ENCODE data around the gene RGR. TPM values are rescaled to one million over a fixed set of nuclear protein-coding genes. Genes with fewer than 3 reads are reported as not detected.

RGR gene
- total RNA-seq, 5 donors from 2014 or later (not counting 1 experiment from before 2014, with no cell fraction given), result not detected

- H3K27ac ChIP-seq (ENCODE audit: low read length), result no peak overlapping the region
- WGBS (ENCODE audit: insufficient coverage), result 82% methylated on average over 4 of the region's 6 CpGs
- H3K9me3 ChIP-seq, result no peaks in the 10 kb centered on the region
- ATAC-seq (replicated peaks in 1 of 4) (no peak), DNase-seq (no peak)
- no peak overlapping the region for H3K27ac Mint-ChIP-seq
- H3K36me3 ChIP-seq (ENCODE audit: control insufficient read depth in 2 of 2, extremely low read depth in 1 of 2, insufficient read depth in 1 of 2, low read length in 1 of 2), result no peaks in the 10 kb centered on the region
- ChIA-PET CTCF (no interaction called here), POLR2A (no interaction called here)
- peaks cover 13 to 23% of the 10 kb centered on the region in 2 donors for H3K27me3 Mint-ChIP-seq
- H3K4me3 ChIP-seq (ENCODE audit: control insufficient read depth in 1 of 2, extremely low read depth in 1 of 2, low read length in 1 of 2), result no peak overlapping the region
- H3K9me3 Mint-ChIP-seq, result no peaks in the 10 kb centered on the region
- no peak overlapping the region for H3K4me3 Mint-ChIP-seq
- H3K27me3 ChIP-seq (replicated peaks in 1 of 2; ENCODE audit: control insufficient read depth in 2 of 2, extremely low read depth in 1 of 2, insufficient read depth in 2 of 2, low read length in 1 of 2), result peaks cover 0 to 26% of the 10 kb centered on the region in 2 experiments
- H3K4me1 Mint-ChIP-seq, result no peaks in the 10 kb centered on the region
- H3K4me1 ChIP-seq (ENCODE audit: control insufficient read depth in 1 of 2, extremely low read depth in 1 of 2, insufficient read depth in 2 of 2, low read length in 2 of 2), result no peaks in the 10 kb centered on the region
- H3K36me3 Mint-ChIP-seq, result no peaks in the 10 kb centered on the region
Observed at GRCh38 chr10:84236807-84237198, 8.1 kb upstream of the RGR start.

GRCh38 chr10:84237199-84238051 is 7.4 kb upstream of the RGR start:
- Histone ChIP-seq H3K4me1 (ENCODE audit: control insufficient read depth in 1 of 2, extremely low read depth in 1 of 2, insufficient read depth in 2 of 2, low read length in 2 of 2) (no peaks in the 10 kb centered on the region), H3K27ac (ENCODE audit: low read length) (no peak overlapping the region), H3K27me3 (replicated peaks in 1 of 2; ENCODE audit: control insufficient read depth in 2 of 2, extremely low read depth in 1 of 2, insufficient read depth in 2 of 2, low read length in 1 of 2) (peaks cover 0 to 20% of the 10 kb centered on the region in 2 experiments), H3K9me3 (no peaks in the 10 kb centered on the region), H3K4me3 (ENCODE audit: control insufficient read depth in 1 of 2, extremely low read depth in 1 of 2, low read length in 1 of 2) (no peak overlapping the region), H3K36me3 (ENCODE audit: control insufficient read depth in 2 of 2, extremely low read depth in 1 of 2, insufficient read depth in 1 of 2, low read length in 1 of 2) (no peaks in the 10 kb centered on the region)
- Mint-ChIP-seq H3K27ac (no peak overlapping the region), H3K36me3 (no peaks in the 10 kb centered on the region), H3K4me3 (no peak overlapping the region), H3K27me3 (peaks cover 13 to 23% of the 10 kb centered on the region in 2 donors), H3K4me1 (no peaks in the 10 kb centered on the region), H3K9me3 (no peaks in the 10 kb centered on the region)
- 53% methylated on average over 46 of the region's 52 CpGs for WGBS (ENCODE audit: insufficient coverage)
- ChIA-PET POLR2A (no interaction called here), CTCF (no interaction called here)
- DNase-seq (no peak), ATAC-seq (replicated peaks in 1 of 4) (no peak)

GRCh38 chr10:84238909-84239308 is 5.9 kb upstream of the RGR start:
- ATAC-seq (replicated peaks in 1 of 4) (no peak), DNase-seq (no peak)
- no peak overlapping the region for H3K4me3 ChIP-seq (ENCODE audit: control insufficient read depth in 1 of 2, extremely low read depth in 1 of 2, low read length in 1 of 2)
- CTCF ChIA-PET, result interaction anchor here in 1 of 2 donors (0.6 kb wide), 1 partner anchor 83 kb away, joined by 3 read pairs; no protein-coding TSS in a partner anchor
- POLR2A ChIA-PET, result no interaction called here
- Mint-ChIP-seq H3K4me3 (no peak overlapping the region), H3K9me3 (no peaks in the 10 kb centered on the region), H3K27me3 (peaks cover 13 to 21% of the 10 kb centered on the region in 2 donors), H3K27ac (no peak overlapping the region), H3K4me1 (no peaks in the 10 kb centered on the region), H3K36me3 (no peaks in the 10 kb centered on the region)
- no peak overlapping the region for H3K27ac ChIP-seq (ENCODE audit: low read length)
- no CpG with 5 or more reads among the region's 3 CpGs for WGBS (ENCODE audit: insufficient coverage)
- peaks cover 0 to 14% of the 10 kb centered on the region in 2 experiments for H3K27me3 ChIP-seq (replicated peaks in 1 of 2; ENCODE audit: control insufficient read depth in 2 of 2, extremely low read depth in 1 of 2, insufficient read depth in 2 of 2, low read length in 1 of 2)
- no peaks in the 10 kb centered on the region for H3K4me1 ChIP-seq (ENCODE audit: control insufficient read depth in 1 of 2, extremely low read depth in 1 of 2, insufficient read depth in 2 of 2, low read length in 2 of 2)
- no peaks in the 10 kb centered on the region for H3K9me3 ChIP-seq
- no peaks in the 10 kb centered on the region for H3K36me3 ChIP-seq (ENCODE audit: control insufficient read depth in 2 of 2, extremely low read depth in 1 of 2, insufficient read depth in 1 of 2, low read length in 1 of 2)

- Histone ChIP-seq H3K27ac (ENCODE audit: low read length) (no peak within 1 kb of the TSS), H3K36me3 (ENCODE audit: control insufficient read depth in 2 of 2, extremely low read depth in 1 of 2, insufficient read depth in 1 of 2, low read length in 1 of 2) (no peaks in the 10 kb centered on the region), H3K9me3 (no peaks in the 10 kb centered on the region), H3K27me3 (replicated peaks in 1 of 2; ENCODE audit: control insufficient read depth in 2 of 2, extremely low read depth in 1 of 2, insufficient read depth in 2 of 2, low read length in 1 of 2) (peaks cover 0 to 11% of the 10 kb centered on the region in 2 experiments), H3K4me3 (ENCODE audit: control insufficient read depth in 1 of 2, extremely low read depth in 1 of 2, low read length in 1 of 2) (no peak within 1 kb of the TSS), H3K4me1 (ENCODE audit: control insufficient read depth in 1 of 2, extremely low read depth in 1 of 2, insufficient read depth in 2 of 2, low read length in 2 of 2) (no peaks in the 10 kb centered on the region)
- no peak within 1 kb of the TSS for H3K4me3 Mint-ChIP-seq
- H3K27me3 Mint-ChIP-seq, result peaks cover 8 to 12% of the 10 kb centered on the region in 2 donors
- no peak within 1 kb of the TSS for H3K27ac Mint-ChIP-seq
- H3K36me3 Mint-ChIP-seq, result no peaks in the 10 kb centered on the region
- ATAC-seq (replicated peaks in 1 of 4) (no peak), DNase-seq (no peak)
- CTCF ChIA-PET, result no interaction called here
- 85% methylated on average over 5 of the region's 13 CpGs for WGBS (ENCODE audit: insufficient coverage)
- H3K9me3 Mint-ChIP-seq, result no peaks in the 10 kb centered on the region
- H3K4me1 Mint-ChIP-seq, result no peaks in the 10 kb centered on the region
- POLR2A ChIA-PET, result no interaction called here
Observed at GRCh38 chr10:84241185-84241790, 3.6 kb upstream of the RGR start, which contains the start of gene LRIT1. LRIT1 (minus strand) TSS chr10:84241546; CDS start chr10:84241439, 107 bp downstream.

- WGBS (ENCODE audit: insufficient coverage), result 80% methylated on average over 2 of the region's 3 CpGs
- DNase-seq (no peak), ATAC-seq (replicated peaks in 1 of 4) (no peak)
- H3K27me3 Mint-ChIP-seq, result peaks cover 4 to 7% of the 10 kb centered on the region in 2 donors
- Histone ChIP-seq H3K27ac (ENCODE audit: low read length) (no peak overlapping the region), H3K36me3 (ENCODE audit: control insufficient read depth in 2 of 2, extremely low read depth in 1 of 2, insufficient read depth in 1 of 2, low read length in 1 of 2) (no peaks in the 10 kb centered on the region), H3K9me3 (no peaks in the 10 kb centered on the region), H3K27me3 (replicated peaks in 1 of 2; ENCODE audit: control insufficient read depth in 2 of 2, extremely low read depth in 1 of 2, insufficient read depth in 2 of 2, low read length in 1 of 2) (peaks cover 0 to 12% of the 10 kb centered on the region in 2 experiments), H3K4me3 (ENCODE audit: control insufficient read depth in 1 of 2, extremely low read depth in 1 of 2, low read length in 1 of 2) (no peak overlapping the region), H3K4me1 (ENCODE audit: control insufficient read depth in 1 of 2, extremely low read depth in 1 of 2, insufficient read depth in 2 of 2, low read length in 2 of 2) (no peaks in the 10 kb centered on the region)
- no peaks in the 10 kb centered on the region for H3K36me3 Mint-ChIP-seq
- H3K27ac Mint-ChIP-seq, result no peak overlapping the region
- ChIA-PET CTCF (no interaction called here), POLR2A (no interaction called here)
- H3K4me3 Mint-ChIP-seq, result no peak overlapping the region
- no peaks in the 10 kb centered on the region for H3K9me3 Mint-ChIP-seq
- no peaks in the 10 kb centered on the region for H3K4me1 Mint-ChIP-seq
Observed at GRCh38 chr10:84243759-84244158, 1.1 kb upstream of the RGR start.

GRCh38 chr10:84247496-84247895 is 2.6 kb downstream of the RGR start:
- no peak for DNase-seq
- no peak for ATAC-seq (replicated peaks in 1 of 4)
- CTCF ChIA-PET, result interaction anchor here in 1 of 2 donors (0.6 kb wide), 1 partner anchor 12 kb away, joined by 3 read pairs; no protein-coding TSS in a partner anchor
- no peak overlapping the region for H3K4me3 ChIP-seq (ENCODE audit: control insufficient read depth in 1 of 2, extremely low read depth in 1 of 2, low read length in 1 of 2)
- no peaks in the 10 kb centered on the region for H3K36me3 ChIP-seq (ENCODE audit: control insufficient read depth in 2 of 2, extremely low read depth in 1 of 2, insufficient read depth in 1 of 2, low read length in 1 of 2)
- Mint-ChIP-seq H3K36me3 (no peaks in the 10 kb centered on the region), H3K4me3 (no peak overlapping the region), H3K27me3 (peaks cover 4 to 5% of the 10 kb centered on the region in 2 donors), H3K4me1 (no peaks in the 10 kb centered on the region), H3K27ac (no peak overlapping the region), H3K9me3 (no peaks in the 10 kb centered on the region)
- H3K4me1 ChIP-seq (ENCODE audit: control insufficient read depth in 1 of 2, extremely low read depth in 1 of 2, insufficient read depth in 2 of 2, low read length in 2 of 2), result no peaks in the 10 kb centered on the region
- peaks cover 0 to 18% of the 10 kb centered on the region in 2 experiments for H3K27me3 ChIP-seq (replicated peaks in 1 of 2; ENCODE audit: control insufficient read depth in 2 of 2, extremely low read depth in 1 of 2, insufficient read depth in 2 of 2, low read length in 1 of 2)
- WGBS (ENCODE audit: insufficient coverage), result 83% methylated on average over 1 of the region's 6 CpGs
- H3K27ac ChIP-seq (ENCODE audit: low read length), result no peak overlapping the region
- POLR2A ChIA-PET, result no interaction called here
- H3K9me3 ChIP-seq, result no peaks in the 10 kb centered on the region
